NCI-H69 (cell line): ENCODE results near the gene RBM4.

Experiments
- DNase-seq: peaks from one replicate; lab custom pipeline; 2025; lab: John Stamatoyannopoulos, UW

The RBM4 gene

GRCh38 chr11:66653123-66653522 is 14.6 kb downstream of the RBM4 start:
- no peak for DNase-seq

DNA sequence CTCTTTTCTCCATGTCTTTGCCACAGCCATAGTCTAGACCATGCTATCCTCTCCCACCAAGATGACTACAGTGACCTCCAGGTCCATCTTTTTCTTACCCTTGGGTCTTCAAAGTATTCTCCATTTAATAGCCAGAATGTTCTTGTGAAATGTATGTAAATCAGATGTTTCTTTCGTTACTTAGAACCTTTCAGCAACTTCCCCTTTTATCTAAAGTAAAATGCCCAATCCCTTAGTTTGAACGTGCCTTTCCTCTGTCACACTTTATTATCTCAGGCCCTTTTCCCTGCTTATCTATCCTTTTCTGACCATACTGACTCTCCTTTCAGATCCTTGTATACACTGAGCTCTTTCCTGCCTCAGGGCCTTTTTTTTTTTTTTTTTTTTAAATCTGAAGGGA is 21.3 kb downstream of the RBM4 start:
- DNase-seq: no peak

GRCh38 chr11:66663741-66664296 is 25.3 kb downstream of the RBM4 start:
- no peak for DNase-seq

GRCh38 chr11:66665369-66665768 is 26.9 kb downstream of the RBM4 start:
- DNase-seq: no peak

- no peak for DNase-seq
Observed at GRCh38 chr11:66670816-66671215, 32.3 kb downstream of the RBM4 start.

- no peak for DNase-seq
Observed at GRCh38 chr11:66674964-66675602, 36.6 kb downstream of the RBM4 start.

GRCh38 chr11:66676282-66676919 is 37.9 kb downstream of the RBM4 start:
- DNase-seq: no peak

GRCh38 chr11:66676931-66677598 is 38.6 kb downstream of the RBM4 start:
- no peak for DNase-seq

- DNase-seq: peak; percentile 99
Observed at GRCh38 chr11:66677599-66678375, 39.3 kb downstream of the RBM4 start, which contains the start of gene RBM4B. RBM4B (minus strand) TSS chr11:66677887; CDS start chr11:66677079, 808 bp downstream.

DNA sequence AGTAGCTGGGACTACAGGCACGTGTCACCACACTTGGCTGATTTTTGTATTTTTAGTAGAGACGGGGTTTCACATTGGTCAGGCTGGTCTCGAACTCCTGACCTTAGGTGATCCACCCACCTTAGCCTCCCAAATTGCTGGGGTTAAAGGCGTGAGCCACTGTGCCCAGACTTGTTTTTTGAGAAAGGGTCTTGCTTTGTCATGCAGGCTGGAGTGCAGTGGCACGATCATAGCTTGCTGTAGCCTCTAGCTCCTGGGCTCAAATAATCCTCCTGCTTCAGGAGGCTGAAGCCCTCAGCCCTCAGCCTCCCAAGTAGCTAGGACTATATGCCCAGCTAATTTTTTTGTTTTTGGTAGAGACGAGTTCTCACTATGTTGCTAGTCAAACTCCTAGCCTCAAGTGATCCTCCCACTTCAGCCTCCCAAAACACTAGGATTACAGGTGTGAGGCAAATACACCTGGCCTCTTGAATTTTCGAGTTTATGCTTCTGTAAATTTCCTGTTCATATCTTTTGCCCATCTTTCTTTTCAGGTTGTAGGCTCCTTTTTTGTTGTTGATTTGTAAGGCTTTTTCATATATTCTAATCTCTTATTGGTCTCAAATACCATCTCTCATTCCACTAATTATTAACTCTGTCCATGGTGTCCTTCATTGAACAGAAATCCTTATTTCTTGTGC is 42.6 kb downstream of the RBM4 start:
- no peak for DNase-seq

- DNase-seq: no peak
Observed at GRCh38 chr11:66683877-66684276, 45.4 kb downstream of the RBM4 start.

GRCh38 chr11:66684635-66685034 is 46.1 kb downstream of the RBM4 start:
- no peak for DNase-seq

DNA sequence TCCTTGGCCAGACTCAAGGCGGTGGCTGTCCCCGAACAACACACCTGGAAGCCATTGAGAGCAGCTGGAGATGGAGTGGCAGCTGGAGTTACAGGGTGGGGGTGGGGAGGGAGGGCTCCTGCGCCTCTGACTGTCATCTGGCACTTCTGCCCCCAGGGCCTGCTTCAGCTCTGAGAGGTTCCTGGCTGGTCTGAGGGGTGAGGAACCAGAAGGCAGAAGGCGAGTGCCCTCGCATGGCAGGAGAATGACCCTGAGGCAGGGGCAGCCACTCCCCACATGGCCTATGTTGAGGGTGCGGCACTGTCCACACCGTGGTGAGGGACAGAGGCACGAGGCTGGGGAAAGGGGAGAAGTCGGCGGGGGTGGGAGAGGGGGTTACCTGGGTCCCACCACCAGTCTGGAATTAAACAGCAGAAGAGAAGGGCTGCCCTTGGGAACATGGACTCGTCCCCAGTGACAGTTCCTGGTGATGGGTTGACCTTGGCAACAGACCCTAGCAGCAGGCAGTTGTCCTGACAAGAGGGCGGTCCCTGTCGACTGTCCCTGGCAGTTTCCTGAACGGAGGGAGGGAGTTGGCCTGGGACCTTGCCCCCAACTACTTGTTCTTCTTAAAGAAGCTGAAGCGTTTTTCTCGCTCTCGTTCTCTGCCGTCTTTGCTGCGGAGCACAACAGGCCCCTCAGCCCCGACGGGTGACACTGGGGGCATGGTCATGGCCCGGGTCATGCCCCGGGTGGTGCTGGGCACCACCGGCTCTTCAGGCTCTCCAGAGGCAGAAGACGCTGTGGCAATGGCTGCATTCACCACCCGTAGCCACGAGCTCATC is 47.0 kb downstream of the RBM4 start:
- peak; percentile 56 for DNase-seq

- no peak for DNase-seq
Observed at GRCh38 chr11:66686100-66686785, 47.7 kb downstream of the RBM4 start.

- no peak for DNase-seq
Observed at GRCh38 chr11:66686801-66687750, 48.6 kb downstream of the RBM4 start.

DNA sequence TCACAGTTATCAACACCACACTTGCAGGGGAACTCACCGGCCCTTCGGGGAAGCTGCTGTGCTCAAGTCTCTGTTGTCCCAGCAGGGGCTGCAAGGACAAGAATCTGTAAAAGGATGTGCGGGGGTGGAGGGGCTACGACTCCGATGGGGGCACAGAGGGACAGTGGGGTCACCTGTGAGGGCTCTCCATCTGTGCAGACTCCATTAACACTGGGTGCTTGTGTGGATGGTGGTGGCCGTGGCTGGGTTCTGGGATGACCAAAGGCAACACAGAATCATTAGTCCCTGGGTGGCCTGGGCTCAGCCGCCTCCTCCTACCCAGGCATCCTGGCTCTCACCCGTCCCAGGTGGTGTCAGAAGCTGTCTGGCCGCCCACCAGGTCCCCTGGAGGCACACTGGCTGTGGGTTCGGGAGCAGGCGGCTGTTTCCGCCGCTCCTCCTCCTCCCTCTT is 49.4 kb downstream of the RBM4 start:
- no peak for DNase-seq

GRCh38 chr11:66688561-66689534 is 50.3 kb downstream of the RBM4 start:
- DNase-seq: no peak
